Endothelial cell of umbilical vein (primary cell): ENCODE measurements around the gene ARHGAP27. TPM values are rescaled to one million over a fixed set of nuclear protein-coding genes. Genes with fewer than 3 reads are reported as not detected.

Source experiments
- BruUV-seq: library from RNA; stranded (reverse); fragments of 400-500 nt; replicated peaks from 2 replicates; lab custom pipeline; 2021; lab: Mats Ljungman, UMichigan
- CTCF ChIA-PET: fragments of 300-600, 350-600 bp; sonication (Branson Sonifier 250); formaldehyde crosslinking; loops from one replicate; lab custom pipeline; 2021; ENCODE audit warnings: antibody characterized with exemption, inconsistent platforms; lab: Charles Lee
- POLR2A ChIA-PET: fragments of 300-600, 350-600 bp; sonication (Branson Sonifier 250); formaldehyde crosslinking; loops from one replicate; lab custom pipeline; 2021; ENCODE audit warnings: antibody characterized with exemption, inconsistent platforms; lab: Charles Lee
- DNase-seq: peaks from one replicate; pipeline ENCODE4 v3.0.0-alpha.2; 2011; ENCODE audit warnings: low read depth, low spot score
- FAIRE-seq: peaks from 2 replicates; lab custom pipeline; 2011; peaks lifted over from hg19 to GRCh38; lab: Jason Lieb, UNC
- H2AFZ ChIP-seq: 2 replicates; pipeline ENCODE4 v1.6.0; 2012; ENCODE audit warnings: low read depth, low read length, control low read depth, inconsistent platforms
- H3K27ac ChIP-seq: 2 replicates; pipeline ENCODE4 v1.5.1; 2011; ENCODE audit warnings: low read depth, mild to moderate bottlenecking, control low read depth, low read length, moderate library complexity; ENCODE audit not compliant: insufficient read depth
- H3K27me3 ChIP-seq, 2 experiments: 2 replicates each; pipeline versions ENCODE4 v1.6.0 to v1.6.1; 2011; ENCODE audit warnings: low read length in 2 of 2, mixed read lengths in 1 of 2; ENCODE audit not compliant: control insufficient read depth in 2 of 2, insufficient read depth in 2 of 2
- H3K36me3 ChIP-seq, 2 experiments: 2 replicates in 1 of 2; 3 replicates in 1 of 2; pipeline ENCODE4 v1.5.1; 2011; ENCODE audit warnings: low read length in 2 of 2, mild to moderate bottlenecking in 1 of 2, moderate library complexity in 1 of 2; ENCODE audit not compliant: control insufficient read depth in 2 of 2, insufficient read depth in 2 of 2; ENCODE audit errors: extremely low read depth in 1 of 2
- H3K4me1 ChIP-seq: 3 replicates; pipeline ENCODE4 v1.5.1; 2011; ENCODE audit warnings: mild to moderate bottlenecking, low read length; ENCODE audit not compliant: control insufficient read depth, insufficient read depth; ENCODE audit errors: extremely low read depth
- H3K4me2 ChIP-seq: 2 replicates; pipeline ENCODE4 v1.6.1; 2011; ENCODE audit warnings: low read length, control low read depth, mixed read lengths; ENCODE audit not compliant: insufficient read depth
- H3K4me3 ChIP-seq, 3 experiments: fragments of 200-600 bp in 1 of 3; sonication (generic), shearing (Covaris generic) in 1 of 3; replicated peaks in 1 of 3; 2 replicates each; pipeline ENCODE4 v1.5.1; 2011 to 2016; ENCODE audit warnings: control low read depth in 3 of 3, low read length in 3 of 3, mild to moderate bottlenecking in 2 of 3, inconsistent platforms in 1 of 3, low read depth in 1 of 3, moderate library complexity in 1 of 3; ENCODE audit not compliant: insufficient read depth in 1 of 3
- H3K79me2 ChIP-seq: 2 replicates; pipeline ENCODE4 v1.6.0; 2012; ENCODE audit warnings: low read length, inconsistent platforms; ENCODE audit not compliant: control insufficient read depth, insufficient read depth
- H3K9ac ChIP-seq: replicated peaks from 2 replicates; pipeline ENCODE3; 2011; ENCODE audit warnings: low read length, control low read depth; ENCODE audit not compliant: insufficient read depth; ENCODE audit errors: extremely low read depth
- H3K9me1 ChIP-seq: replicated peaks from 3 replicates; pipeline ENCODE4 v1.6.0; 2011; ENCODE audit warnings: mild to moderate bottlenecking, low read length; ENCODE audit not compliant: control insufficient read depth, insufficient read depth; ENCODE audit errors: extremely low read depth
- H3K9me3 ChIP-seq: replicated peaks from 2 replicates; pipeline ENCODE4 v1.5.1; 2012; ENCODE audit warnings: low read length, inconsistent platforms; ENCODE audit not compliant: control insufficient read depth, insufficient read depth
- H4K20me1 ChIP-seq: replicated peaks from 2 replicates; pipeline ENCODE3; 2011; ENCODE audit warnings: mild to moderate bottlenecking, low read length; ENCODE audit not compliant: control insufficient read depth, insufficient read depth; ENCODE audit errors: extremely low read depth
- EZH2 ChIP-seq: IDR thresholded peaks from 2 replicates; pipeline ENCODE4 v1.6.1; 2012; ENCODE audit warnings: borderline replicate concordance, low read depth, mild to moderate bottlenecking, moderate library complexity, low read length, inconsistent platforms; ENCODE audit not compliant: severe bottlenecking
- FOS ChIP-seq: IDR thresholded peaks from 2 replicates; pipeline ENCODE4 v1.6.1; 2011; ENCODE audit warnings: mild to moderate bottlenecking, low read length, moderate library complexity, borderline replicate concordance; ENCODE audit not compliant: insufficient read depth
- GATA2 ChIP-seq: IDR thresholded peaks from 2 replicates; pipeline ENCODE4 v1.7.0; 2011; ENCODE audit warnings: low read depth, mild to moderate bottlenecking, moderate library complexity, mixed read lengths, low read length; ENCODE audit not compliant: insufficient read length, insufficient read depth
- JUN ChIP-seq: IDR thresholded peaks from 2 replicates; pipeline ENCODE4 v1.6.1; 2011; ENCODE audit warnings: borderline replicate concordance, low read depth; ENCODE audit not compliant: insufficient read length, insufficient read depth
- MYC ChIP-seq: IDR thresholded peaks from one replicate; pipeline ENCODE4 v1.6.1; 2011; ENCODE audit warnings: mild to moderate bottlenecking, low read depth, low read length
- POLR2A ChIP-seq: IDR thresholded peaks from 2 replicates; pipeline ENCODE4 v1.6.1; 2012; ENCODE audit warnings: low read depth, mild to moderate bottlenecking, control low read depth, low read length
- POLR2AphosphoS5 ChIP-seq: IDR thresholded peaks from 2 replicates; pipeline ENCODE4 v1.6.1; 2012; ENCODE audit warnings: low read depth, mild to moderate bottlenecking, control low read depth, low read length, moderate library complexity; ENCODE audit not compliant: insufficient read depth
- dilution Hi-C: fragments of 300-500 bp; cut with MboI; formaldehyde crosslinking; loops from one replicate; pipeline ENCODE4 v1.15.0; 2019; ENCODE audit warnings: low sequenced_read_pairs; ENCODE audit not compliant: extremely low pct_ligation_motif_present
- intact Hi-C: fragments of 100-400 bp; cut with micrococcal nuclease; formaldehyde crosslinking; loops from one replicate; pipeline ENCODE4 v1.10.0; 2022
- polyA plus RNA-seq, 4 experiments: library from polyadenylated mRNA; depleted of rRNA in 3 of 4; stranded (reverse) in 3 of 4; unstranded in 1 of 4; fragments of >200 nt; gene quantifications; 2 replicates each; pipeline versions ENCODE4 v1.2.1 to v1.2.3, GENCODE V29; 2011 to 2012; ENCODE audit warnings: missing spikeins in 1 of 4
- total RNA-seq: library from RNA; stranded (reverse); gene quantifications from 2 replicates; pipeline ENCODE4 v1.2.3, GENCODE V29; 2021
- TF ChIP-seq, protein P1 (sequence below): IDR thresholded peaks from 2 replicates; pipeline ENCODE4 v1.6.1; 2011; ENCODE audit not compliant: insufficient read depth, insufficient read length
- TF ChIP-seq, protein P2 (sequence below), 2 donors: IDR thresholded peaks; 1 replicate in 1 of 2; 2 replicates in 1 of 2; pipeline ENCODE4 v1.5.1; 2011; ENCODE audit warnings: low read length in 2 of 2, mild to moderate bottlenecking in 2 of 2, moderate library complexity in 2 of 2, control low read depth in 1 of 2, inconsistent platforms in 1 of 2, low read depth in 1 of 2; ENCODE audit not compliant: insufficient read depth in 1 of 2; ENCODE audit errors: extremely low read depth in 1 of 2

Gene ARHGAP27
- total and polyA plus RNA-seq, 2 donors (not counting 3 experiments of a cell fraction or from before 2014, with no cell fraction given), result 21.0 to 47.0 TPM

DNA sequence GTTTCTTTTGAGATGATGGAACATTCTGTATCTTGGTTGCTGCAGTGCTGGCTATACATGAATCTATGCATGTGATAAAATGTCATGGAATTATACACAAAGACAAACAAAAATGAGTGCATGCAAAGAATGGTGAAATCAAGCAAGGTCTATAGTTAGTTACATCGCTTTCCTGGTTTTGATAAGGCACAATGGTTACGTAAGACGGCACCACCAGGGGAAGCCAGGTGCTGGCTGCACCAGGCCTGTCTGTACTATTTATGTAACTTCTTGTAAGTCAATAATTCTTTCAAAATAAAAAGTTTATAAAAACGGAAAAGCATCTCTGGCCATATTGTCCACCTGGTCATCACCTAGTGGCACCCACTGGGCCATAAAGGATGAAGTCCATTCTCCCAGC lies 46.5 kb downstream of the ARHGAP27 start:
- no peak overlapping the region for H3K4me3 ChIP-seq
- intact Hi-C loops (no loop called here), dilution Hi-C loops (no loop called here)
- no peaks in the 10 kb centered on the region for H4K20me1 ChIP-seq
- no peaks in the 10 kb centered on the region for H3K9me1 ChIP-seq
- H3K9me3 ChIP-seq, result no peaks in the 10 kb centered on the region
- CTCF ChIA-PET, result interaction anchor here (1.0 to 12.8 kb wide), 18 partner anchors 8 to 193 kb away, joined by 3 to 283 read pairs (median 8); partner anchors contain the start of genes FMNL1 and MAP3K14
- no peak overlapping the region for H3K9ac ChIP-seq
- H3K79me2 ChIP-seq, result no peaks in the 10 kb centered on the region
- H3K4me2 ChIP-seq, result no peak overlapping the region
- H3K27me3 ChIP-seq, result peaks cover 0 to 6% of the 10 kb centered on the region in 2 experiments
- no TSS peak for BruUV-seq
- no peak for FAIRE-seq
- POLR2A ChIA-PET, result no interaction called here
- no peak overlapping the region for H2AFZ ChIP-seq
- no peak for DNase-seq
- H3K4me1 ChIP-seq, result no peaks in the 10 kb centered on the region
- H3K36me3 ChIP-seq, result no peaks in the 10 kb centered on the region
- TF ChIP-seq MYC, result no peak
- TF ChIP-seq JUN, result no peak
- TF ChIP-seq GATA2, result no peak
- TF ChIP-seq EZH2, result no peak
- TF ChIP-seq POLR2AphosphoS5, result no peak
- TF ChIP-seq, protein P1, sequence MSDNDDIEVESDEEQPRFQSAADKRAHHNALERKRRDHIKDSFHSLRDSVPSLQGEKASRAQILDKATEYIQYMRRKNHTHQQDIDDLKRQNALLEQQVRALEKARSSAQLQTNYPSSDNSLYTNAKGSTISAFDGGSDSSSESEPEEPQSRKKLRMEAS, result no peak
- no peak for TF ChIP-seq FOS
- TF ChIP-seq POLR2A, result no peak
- TF ChIP-seq, protein P2, sequence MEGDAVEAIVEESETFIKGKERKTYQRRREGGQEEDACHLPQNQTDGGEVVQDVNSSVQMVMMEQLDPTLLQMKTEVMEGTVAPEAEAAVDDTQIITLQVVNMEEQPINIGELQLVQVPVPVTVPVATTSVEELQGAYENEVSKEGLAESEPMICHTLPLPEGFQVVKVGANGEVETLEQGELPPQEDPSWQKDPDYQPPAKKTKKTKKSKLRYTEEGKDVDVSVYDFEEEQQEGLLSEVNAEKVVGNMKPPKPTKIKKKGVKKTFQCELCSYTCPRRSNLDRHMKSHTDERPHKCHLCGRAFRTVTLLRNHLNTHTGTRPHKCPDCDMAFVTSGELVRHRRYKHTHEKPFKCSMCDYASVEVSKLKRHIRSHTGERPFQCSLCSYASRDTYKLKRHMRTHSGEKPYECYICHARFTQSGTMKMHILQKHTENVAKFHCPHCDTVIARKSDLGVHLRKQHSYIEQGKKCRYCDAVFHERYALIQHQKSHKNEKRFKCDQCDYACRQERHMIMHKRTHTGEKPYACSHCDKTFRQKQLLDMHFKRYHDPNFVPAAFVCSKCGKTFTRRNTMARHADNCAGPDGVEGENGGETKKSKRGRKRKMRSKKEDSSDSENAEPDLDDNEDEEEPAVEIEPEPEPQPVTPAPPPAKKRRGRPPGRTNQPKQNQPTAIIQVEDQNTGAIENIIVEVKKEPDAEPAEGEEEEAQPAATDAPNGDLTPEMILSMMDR (IDR thresholded peaks at IDR 0.05; ENCODE audit: extremely low read depth in 1 of 2, insufficient read depth in 1 of 2, low read depth in 1 of 2, low read length in 2 of 2), result no peak
- H3K27ac ChIP-seq, result no peak overlapping the region
